GM21515 (cell line): ENCODE data around the gene MAPT.

Experiments used
- ATAC-seq: cut with Tn5 transposase; IDR thresholded peaks from one replicate; pipeline ENCODE4 v1.9.1; 2021; ENCODE audit not compliant: unreplicated experiment

Gene MAPT

GRCh38 chr17:46044286-46044928 lies 150.1 kb downstream of the MAPT start:
- no peak for ATAC-seq

GRCh38 chr17:46044989-46045388 lies 150.6 kb downstream of the MAPT start:
- no peak for ATAC-seq

GRCh38 chr17:46045639-46046038 lies 151.3 kb downstream of the MAPT start:
- no peak for ATAC-seq

- ATAC-seq, result no peak
Observed at GRCh38 chr17:46046957-46047356, 152.6 kb downstream of the MAPT start.

- no peak for ATAC-seq
Observed at GRCh38 chr17:46047398-46047797, 153.0 kb downstream of the MAPT start.

- no peak for ATAC-seq
Observed at GRCh38 chr17:46047856-46048255, 153.5 kb downstream of the MAPT start.

- no peak for ATAC-seq
Observed at GRCh38 chr17:46049656-46050055, 155.3 kb downstream of the MAPT start.

GRCh38 chr17:46053911-46054534 lies 159.7 kb downstream of the MAPT start:
- ATAC-seq, result no peak

- ATAC-seq, result no peak
Observed at GRCh38 chr17:46056800-46057304, 162.5 kb downstream of the MAPT start.

GRCh38 chr17:46057366-46057765 lies 163.0 kb downstream of the MAPT start:
- ATAC-seq, result no peak

- no peak for ATAC-seq
Observed at GRCh38 chr17:46059486-46059885, 165.1 kb downstream of the MAPT start.

- no peak for ATAC-seq
Observed at GRCh38 chr17:46060461-46060860, 166.1 kb downstream of the MAPT start.

GRCh38 chr17:46061435-46061834 lies 167.1 kb downstream of the MAPT start:
- ATAC-seq, result no peak

- ATAC-seq, result no peak
Observed at GRCh38 chr17:46063241-46063640, 168.9 kb downstream of the MAPT start.

GRCh38 chr17:46064460-46064859 lies 170.1 kb downstream of the MAPT start:
- ATAC-seq, result no peak

- no peak for ATAC-seq
Observed at GRCh38 chr17:46071796-46072195, 177.4 kb downstream of the MAPT start.

GRCh38 chr17:46072998-46073397 lies 178.6 kb downstream of the MAPT start:
- ATAC-seq, result no peak

- ATAC-seq, result no peak
Observed at GRCh38 chr17:46074540-46074939, 180.2 kb downstream of the MAPT start.
